UCSD-AML1 (cell line): Measurements from ENCODE around the gene ADIPOR2.

ENCODE experiments used
- DNase-seq: peaks from one replicate; lab custom pipeline; 2025; ENCODE audit not compliant: unreplicated experiment; lab: John Stamatoyannopoulos, UW

The ADIPOR2 gene

GRCh38 chr12:1768615-1769014 lies 77.7 kb downstream of the ADIPOR2 start:
- no peak for DNase-seq

DNA sequence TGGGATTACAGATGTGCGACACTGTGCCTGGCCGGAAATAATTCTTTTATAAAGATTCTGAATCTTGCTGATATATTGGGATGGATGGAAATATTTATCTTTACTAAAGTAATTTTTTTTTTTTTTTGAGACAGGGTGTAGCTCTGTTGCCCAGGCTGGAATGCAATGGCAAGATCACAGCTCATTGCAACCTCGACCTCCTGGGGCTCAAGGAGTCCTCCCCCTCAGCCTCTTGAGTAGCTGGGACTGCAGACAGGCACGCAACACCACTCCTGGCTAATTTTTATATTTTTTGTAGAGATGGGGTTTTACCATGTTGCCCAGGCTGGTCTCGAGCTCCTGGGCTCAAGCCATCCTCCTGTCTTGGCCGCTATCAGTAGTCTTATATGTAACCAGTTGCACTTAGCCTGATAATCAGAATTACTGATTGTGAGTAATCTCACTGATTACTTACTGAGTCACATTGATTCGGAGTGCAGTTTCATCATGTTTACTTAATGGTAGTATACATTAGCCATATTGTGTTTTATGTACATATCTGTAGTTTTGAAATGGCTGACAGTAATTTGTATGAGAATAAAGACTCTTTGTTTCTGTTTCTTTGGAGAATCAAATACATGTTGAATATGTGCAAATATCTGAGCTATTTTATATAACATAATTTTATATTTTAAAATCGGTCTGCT lies 79.1 kb downstream of the ADIPOR2 start:
- DNase-seq: no peak

DNA sequence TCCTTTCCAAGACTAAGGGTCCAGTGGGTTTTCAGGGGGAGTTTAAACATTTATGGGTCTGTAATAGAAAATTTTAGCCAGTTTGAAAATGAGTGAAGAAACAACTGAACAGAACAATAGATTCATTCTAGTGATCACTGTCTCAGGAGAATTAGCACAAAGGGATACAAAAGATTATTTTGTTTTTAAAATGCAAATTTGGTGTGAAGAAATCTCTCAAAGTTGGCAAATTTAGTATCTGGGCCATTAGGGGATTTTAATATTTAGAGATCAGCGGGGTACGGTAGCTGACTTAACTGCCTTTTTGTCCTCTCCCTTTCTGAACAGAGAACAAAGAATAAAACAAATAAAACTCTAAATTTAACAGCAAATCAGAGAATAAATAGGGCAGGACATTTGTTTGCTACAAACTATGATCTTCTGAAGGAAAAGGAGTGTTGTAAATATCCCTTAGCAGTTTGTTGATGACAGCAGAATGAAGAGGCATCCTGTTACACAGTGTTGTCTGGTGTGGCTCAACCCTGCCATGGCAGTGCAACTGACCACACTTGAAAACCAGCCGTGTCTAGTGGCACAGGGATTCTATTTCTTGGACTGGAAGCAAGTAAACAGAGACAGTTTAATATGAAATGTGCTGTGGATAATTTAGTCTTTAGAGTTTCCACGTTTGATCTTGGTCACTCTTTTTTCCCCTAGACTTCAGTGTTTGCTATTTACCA lies 83.2 kb downstream of the ADIPOR2 start:
- no peak for DNase-seq

- no peak for DNase-seq
Measured at GRCh38 chr12:1776170-1776921, 85.5 kb downstream of the ADIPOR2 start.

GRCh38 chr12:1777798-1778197 lies 86.9 kb downstream of the ADIPOR2 start:
- no peak for DNase-seq

- DNase-seq: no peak
Measured at GRCh38 chr12:1778911-1779310, 88.0 kb downstream of the ADIPOR2 start.

DNA sequence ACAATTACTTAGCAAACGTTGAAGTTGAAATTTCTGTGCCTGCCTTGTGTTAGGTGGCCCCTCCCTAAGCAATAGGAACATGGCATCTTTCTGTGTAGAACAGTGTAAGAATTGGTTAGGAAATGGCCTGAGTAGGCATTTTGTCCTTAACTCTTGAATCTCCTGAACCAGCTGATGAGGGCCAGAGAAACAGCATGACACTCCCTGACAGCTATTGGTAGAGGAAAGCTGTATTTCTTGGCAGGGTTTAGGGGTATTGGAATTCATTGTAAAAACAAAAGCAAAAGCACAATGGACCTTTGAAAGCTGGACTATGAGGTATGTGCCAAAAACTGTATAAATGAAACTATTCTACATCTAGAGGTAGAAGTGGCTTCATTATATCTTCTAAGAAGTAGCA lies 88.9 kb downstream of the ADIPOR2 start:
- DNase-seq: no peak

DNA sequence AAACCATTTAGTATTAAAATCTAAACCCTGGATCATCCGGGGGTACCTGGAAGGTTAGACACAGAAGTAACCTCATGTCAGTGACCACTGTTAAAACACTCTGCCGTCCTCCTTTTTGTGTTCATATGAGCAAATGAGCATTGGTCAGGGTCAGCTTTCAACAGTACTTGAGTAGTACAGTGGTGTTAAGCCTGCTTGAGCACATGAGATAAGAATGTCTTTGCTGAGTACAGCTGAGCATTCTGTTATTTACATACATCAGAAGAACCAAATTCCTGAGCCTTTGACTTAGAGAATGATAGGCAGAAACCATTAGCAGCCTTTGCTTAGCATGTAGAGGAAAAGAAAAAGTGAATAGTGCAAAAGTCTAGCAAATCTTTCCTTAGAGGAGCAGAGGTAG lies 90.9 kb downstream of the ADIPOR2 start:
- no peak for DNase-seq

DNA sequence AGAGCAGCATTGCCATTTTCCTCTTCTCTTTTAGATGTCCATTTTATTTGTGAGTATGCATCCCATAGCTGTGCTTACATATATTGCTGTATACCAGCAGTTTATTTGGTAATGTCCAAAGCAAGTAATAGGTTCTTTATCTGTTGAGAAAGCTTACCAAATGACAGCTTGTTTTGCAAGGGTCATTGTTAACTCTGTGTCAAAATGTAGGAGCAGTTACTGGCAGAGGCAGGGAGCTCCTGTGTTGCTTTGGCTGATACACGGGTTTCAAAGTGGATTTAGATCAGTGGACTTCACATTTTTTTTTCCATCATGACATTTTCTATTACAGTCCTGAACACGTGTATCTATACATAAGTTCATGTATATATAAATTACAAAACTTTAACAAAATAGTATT lies 91.3 kb downstream of the ADIPOR2 start:
- DNase-seq: no peak

GRCh38 chr12:1787714-1788113 lies 96.8 kb downstream of the ADIPOR2 start:
- DNase-seq: no peak

GRCh38 chr12:1790444-1790843 lies 99.6 kb downstream of the ADIPOR2 start:
- DNase-seq: no peak

- DNase-seq: peak; percentile 46
Measured at GRCh38 chr12:1791104-1791841, 100.4 kb downstream of the ADIPOR2 start.

DNA sequence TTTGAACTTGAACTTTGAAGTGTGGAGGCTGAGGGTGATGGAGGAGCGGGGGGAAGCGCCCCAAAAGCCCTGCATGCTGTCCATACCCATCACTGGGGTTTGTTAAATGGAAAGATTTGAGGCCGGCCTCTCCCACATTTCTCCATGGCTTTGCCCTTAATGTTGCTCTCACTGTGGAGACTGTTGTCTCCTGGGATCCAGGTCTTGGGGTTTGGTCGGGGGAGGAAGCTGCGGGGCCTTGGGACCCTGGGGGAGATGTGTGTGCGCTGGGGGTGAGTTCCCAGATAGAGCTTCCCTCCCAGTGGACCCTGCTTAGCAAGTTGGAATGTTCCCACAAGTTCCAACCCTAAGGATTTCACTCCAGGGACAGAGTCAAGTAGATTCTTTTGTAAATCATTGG lies 101.5 kb downstream of the ADIPOR2 start:
- no peak for DNase-seq

DNA sequence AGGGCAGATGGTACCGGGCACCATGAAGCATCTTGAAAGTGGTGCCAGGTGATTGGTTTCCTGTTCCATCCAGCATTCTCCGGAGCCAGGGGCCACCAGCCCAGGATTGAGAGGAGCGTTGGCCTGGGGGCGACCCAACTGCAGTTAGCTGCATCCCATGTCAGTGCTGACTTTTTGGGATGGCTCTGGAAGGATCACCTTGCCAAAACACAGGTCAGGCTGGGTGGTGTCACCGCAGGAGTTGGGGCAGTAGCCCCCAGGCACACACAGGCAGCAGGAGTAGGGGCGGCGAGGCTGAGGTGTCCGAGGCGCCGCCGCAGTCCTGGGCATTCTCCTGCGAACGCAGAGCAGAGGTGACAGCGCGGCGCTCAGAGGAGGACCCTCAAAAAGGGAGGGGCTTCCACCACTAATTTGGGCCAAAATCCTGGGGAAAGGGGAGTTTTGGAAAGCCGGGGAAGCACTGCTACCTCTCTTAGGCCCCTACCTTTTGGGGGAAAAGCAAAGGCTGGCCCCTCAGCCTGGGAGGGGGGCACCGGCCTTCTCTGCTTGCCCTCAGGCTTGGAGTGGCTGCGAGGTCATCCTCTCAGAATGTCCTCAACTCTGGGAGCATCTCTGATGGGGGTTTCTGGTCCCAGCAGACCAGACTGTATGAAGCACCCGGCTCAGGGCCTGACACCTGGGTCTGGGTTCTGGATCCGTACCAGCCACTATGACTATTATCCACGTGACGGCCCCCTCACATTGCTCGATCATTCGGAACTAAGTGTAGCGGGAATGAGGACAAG lies 102.7 kb downstream of the ADIPOR2 start:
- no peak for DNase-seq

GRCh38 chr12:1794440-1795090 lies 103.7 kb downstream of the ADIPOR2 start:
- no peak for DNase-seq

DNA sequence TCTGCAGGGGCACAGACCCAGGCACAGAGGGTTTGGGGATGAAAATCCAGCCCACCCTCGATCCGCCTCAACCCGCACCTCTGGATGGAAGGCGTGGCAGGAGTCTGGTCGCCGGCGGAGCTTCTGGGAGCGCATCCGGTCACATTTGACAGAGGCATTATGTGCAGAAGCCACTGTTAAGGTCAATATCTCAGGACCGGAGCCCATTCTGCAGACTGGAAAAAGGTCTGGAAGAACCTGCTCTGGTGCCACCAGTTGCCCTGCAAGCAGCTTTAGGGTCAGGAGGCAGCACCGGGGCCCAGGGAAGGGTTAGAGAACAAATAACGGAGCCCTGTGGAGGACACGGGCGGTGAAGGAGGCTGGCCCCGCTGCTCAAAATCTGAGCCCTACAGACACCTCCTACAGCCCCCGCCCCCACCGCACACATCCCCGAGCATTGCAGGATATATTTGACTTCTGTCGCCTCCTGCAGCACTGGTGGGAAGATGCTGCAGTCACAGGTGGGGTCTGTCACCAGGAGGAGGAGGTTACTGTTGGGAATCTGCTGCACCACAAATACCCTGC lies 104.4 kb downstream of the ADIPOR2 start:
- DNase-seq: no peak

- peak; percentile 93 for DNase-seq
Measured at GRCh38 chr12:1795785-1796514, 105.1 kb downstream of the ADIPOR2 start.

DNA sequence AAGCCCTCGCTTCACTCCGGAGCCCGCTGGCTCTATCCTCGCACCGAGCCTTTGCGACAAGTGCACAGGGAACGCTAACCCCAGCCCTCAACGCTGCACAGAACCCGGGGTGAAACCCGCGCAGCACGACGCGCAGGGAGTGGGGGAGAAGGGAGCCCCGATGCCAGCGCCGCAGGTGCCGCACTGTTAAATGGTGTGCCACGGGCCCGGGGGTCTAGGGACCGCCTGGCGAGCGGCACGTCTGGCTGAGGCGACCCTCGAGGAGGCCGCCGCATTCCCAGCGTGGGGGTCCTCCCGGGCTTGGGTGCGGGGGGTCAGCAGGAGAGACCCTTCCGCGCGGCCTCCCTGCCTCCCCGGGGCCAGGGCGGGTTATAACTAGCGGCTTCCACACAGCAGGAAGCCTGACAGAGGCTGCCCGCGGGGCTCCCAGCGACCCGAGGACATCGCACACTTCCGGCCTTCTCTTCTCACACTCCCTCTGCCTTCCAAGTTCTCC lies 105.7 kb downstream of the ADIPOR2 start:
- peak; percentile 73 for DNase-seq
